Stimulated activated CD4-positive, alpha-beta T cell treated with anti-CD3 and anti-CD28 coated beads, Interleukin-4, amount 100 ng/mL, for 48 hours (primary cell): ENCODE measurements around the gene WDR91.

Experiments used
- DNase-seq, 2 donors: peaks; one replicate each; pipeline ENCODE4 v3.0.0-alpha.2; 2020; ENCODE audit warnings: low read depth in 2 of 2

WDR91 gene

GRCh38 chr7:135197906-135198655 is 13.2 kb downstream of the WDR91 start:
- DNase-seq = no peak

- no peak for DNase-seq
Observed at GRCh38 chr7:135197343-135197742, 14.0 kb downstream of the WDR91 start.

- DNase-seq = no peak
Observed at GRCh38 chr7:135195968-135196629, 15.2 kb downstream of the WDR91 start.

- no peak for DNase-seq
Observed at GRCh38 chr7:135195156-135195555, 16.2 kb downstream of the WDR91 start.

GRCh38 chr7:135194494-135195095 is 16.7 kb downstream of the WDR91 start:
- no peak for DNase-seq

- DNase-seq = no peak
Observed at GRCh38 chr7:135193615-135194081, 17.7 kb downstream of the WDR91 start.

GRCh38 chr7:135192914-135193536 is 18.3 kb downstream of the WDR91 start:
- no peak for DNase-seq

- no peak for DNase-seq
Observed at GRCh38 chr7:135190703-135191102, 20.6 kb downstream of the WDR91 start.

GRCh38 chr7:135189961-135190360 is 21.4 kb downstream of the WDR91 start:
- no peak for DNase-seq

- DNase-seq = no peak
Observed at GRCh38 chr7:135189221-135189662, 22.1 kb downstream of the WDR91 start.

GRCh38 chr7:135188298-135188984 is 22.9 kb downstream of the WDR91 start:
- DNase-seq = no peak

GRCh38 chr7:135186841-135187253 is 24.5 kb downstream of the WDR91 start:
- DNase-seq = no peak

GRCh38 chr7:135186261-135186540 is 25.1 kb downstream of the WDR91 start:
- DNase-seq = no peak

GRCh38 chr7:135185471-135186260 is 25.7 kb downstream of the WDR91 start:
- no peak for DNase-seq

- no peak for DNase-seq
Observed at GRCh38 chr7:135184254-135184841, 27.0 kb downstream of the WDR91 start.

GRCh38 chr7:135183478-135183877 is 27.8 kb downstream of the WDR91 start:
- DNase-seq = no peak

GRCh38 chr7:135181929-135182678 is 29.2 kb downstream of the WDR91 start:
- no peak for DNase-seq

GRCh38 chr7:135181261-135181928 is 29.9 kb downstream of the WDR91 start:
- no peak for DNase-seq

GRCh38 chr7:135180122-135180521 is 31.2 kb downstream of the WDR91 start:
- DNase-seq = no peak
